ENCODE measurements around the gene SLC51A. TPM values are rescaled to one million over a fixed set of nuclear protein-coding genes. Genes with fewer than 3 reads are reported as not detected.
A peak's percentile ranks its signal among the peaks of the same experiment; 100 is the strongest.

SLC51A gene
- total and polyA plus RNA-seq, 9 of the 15 experiments (the other 6 are each of a cell fraction or from before 2014, with no cell fraction given), result 0.35 to 0.38 TPM; not detected in 7

- ChIA-PET CTCF (ENCODE audit: low intra/inter-chr PET ratio) (no interaction called here), POLR2A (interaction anchor here (0.6 to 4.0 kb wide), 9 partner anchors 10 to 129 kb away, joined by 3 to 23 read pairs (median 3); no protein-coding TSS in a partner anchor)
- FAIRE-seq (peak; percentile 23), ATAC-seq (peak; percentile 61), DNase-seq (ENCODE audit: extremely low read depth in 1 of 4, low spot score in 3 of 4) (peak; percentile 50 to 74 (median 68))
- H3K9ac ChIP-seq (ENCODE audit: insufficient read depth in 1 of 2, low read depth in 2 of 2, low read length in 2 of 2), result peak overlapping the region; percentile 32 to 76; a peak in 3 of 4 replicates
- peaks cover 4% of the 10 kb centered on the region; the same call in 1 of the 3 replicates for H3K79me2 ChIP-seq (ENCODE audit: control insufficient read depth, insufficient read depth, low read length)
- no TSS peak for BruUV-seq (replicated peaks)
- no peaks in the 10 kb centered on the region for H4K20me1 ChIP-seq (replicated peaks; ENCODE audit: control insufficient read depth, insufficient read depth, low read length)
- H3K9me1 ChIP-seq (ENCODE audit: control insufficient read depth, insufficient read depth, low read length), result no peaks in the 10 kb centered on the region
- peak overlapping the region; percentile 67 for H3K4me2 ChIP-seq (ENCODE audit: insufficient read depth, low read length)
- peak overlapping the region; percentile 95 for H2AFZ ChIP-seq (ENCODE audit: low read depth, low read length)
- no peaks in the 10 kb centered on the region for H3K36me3 ChIP-seq (ENCODE audit: control insufficient read depth, insufficient read depth, low read length)
- H3K27ac ChIP-seq (ENCODE audit: extremely low read depth, low read depth, low read length), result peak overlapping the region; percentile 57
- intact Hi-C loops (cut with micrococcal nuclease) (no loop called here), in situ Hi-C loops (cut with MboI) (no loop called here)
- WGBS (ENCODE audit: insufficient coverage, low coverage, missing lambda C conversion rate), result 25% methylated on average over 23 of the region's 24 CpGs
- no peaks in the 10 kb centered on the region for H3K9me3 ChIP-seq (replicated peaks; ENCODE audit: control insufficient read depth, insufficient read depth, low read depth, low read length)
- H3K4me1 ChIP-seq (replicated peaks in 1 of 2; ENCODE audit: control insufficient read depth in 2 of 2, insufficient read depth in 2 of 2, low read length in 2 of 2), result peaks cover 59 to 73% of the 10 kb centered on the region in 2 experiments
- H3K4me3 ChIP-seq, result no peak overlapping the region
- H3K27me3 ChIP-seq (ENCODE audit: control insufficient read depth in 2 of 2, insufficient read depth in 2 of 2, low read length in 2 of 2), result no peaks in the 10 kb centered on the region
- TF ChIP-seq SRSF9 (IDR thresholded peaks at IDR 0.05; ENCODE audit: borderline replicate concordance, low read depth, low read length) (no peak), FIP1L1 (IDR thresholded peaks at IDR 0.05; ENCODE audit: low read depth, low read length, poor library complexity, severe bottlenecking) (no peak), ZNF57 (CRISPR knock-in tag; IDR thresholded peaks at IDR 0.05) (no peak), SNAPC5 (CRISPR knock-in tag; IDR thresholded peaks at IDR 0.05) (no peak), ZNF444 (CRISPR knock-in tag; IDR thresholded peaks at IDR 0.05) (no peak), SNIP1 (IDR thresholded peaks at IDR 0.05; ENCODE audit: low read depth) (no peak), ZBTB7A (IDR thresholded peaks at IDR 0.05; ENCODE audit: borderline replicate concordance, control insufficient read depth, low read depth, low read length) (peak; percentile 44; the same call in 1 of the 2 replicates), ZNF518B (CRISPR knock-in tag; IDR thresholded peaks at IDR 0.05) (no peak), TFE3 (CRISPR knock-in tag; IDR thresholded peaks at IDR 0.05) (no peak), ATF1 (CRISPR knock-in tag; IDR thresholded peaks at IDR 0.05) (no peak), ATF1 (tag; IDR thresholded peaks at IDR 0.05) (peak; percentile 46; the same call in 1 of the 2 replicates), ZNF551 (CRISPR knock-in tag; IDR thresholded peaks at IDR 0.05) (no peak), SLC30A9 (CRISPR knock-in tag; IDR thresholded peaks at IDR 0.05) (no peak)
These were observed 36.7 kb upstream of the SLC51A start for GRCh38 chr3:196179380-196180308.

Measured in K562 (cell line).